Measurements from ENCODE around the gene KCNMA1.

- TF ChIP-seq POLR2AphosphoS5 (IDR thresholded peaks at IDR 0.05; ENCODE audit: low read length) (no peak), TCF7 (IDR thresholded peaks at IDR 0.05; ENCODE audit: borderline replicate concordance) (no peak), POLR2A (IDR thresholded peaks at IDR 0.05; ENCODE audit: low read depth, low read length) (no peak), ZBTB40 (IDR thresholded peaks at IDR 0.05; ENCODE audit: borderline replicate concordance) (no peak), EZH2 (IDR thresholded peaks at IDR 0.05; ENCODE audit: borderline replicate concordance, control insufficient read depth, low read depth, low read length) (no peak), SIN3A (IDR thresholded peaks at IDR 0.05; ENCODE audit: low read depth, low read length) (no peak), PBX3 (IDR thresholded peaks at IDR 0.05; ENCODE audit: insufficient replicate concordance, low read depth, low read length) (no peak), CTCF (IDR thresholded peaks at IDR 0.05 in 2 of 3, conservative IDR thresholded peaks at IDR 0.05 in 1 of 3; ENCODE audit: control insufficient read depth in 2 of 3, extremely low read depth in 1 of 3, insufficient read depth in 1 of 3, low read depth in 3 of 3, low read length in 3 of 3) (no peak)
These were observed 23.5 kb upstream of the KCNMA1 start for GRCh38 chr10:77661100-77661499.
